Measurements from ENCODE around the gene PRICKLE2.

DNA sequence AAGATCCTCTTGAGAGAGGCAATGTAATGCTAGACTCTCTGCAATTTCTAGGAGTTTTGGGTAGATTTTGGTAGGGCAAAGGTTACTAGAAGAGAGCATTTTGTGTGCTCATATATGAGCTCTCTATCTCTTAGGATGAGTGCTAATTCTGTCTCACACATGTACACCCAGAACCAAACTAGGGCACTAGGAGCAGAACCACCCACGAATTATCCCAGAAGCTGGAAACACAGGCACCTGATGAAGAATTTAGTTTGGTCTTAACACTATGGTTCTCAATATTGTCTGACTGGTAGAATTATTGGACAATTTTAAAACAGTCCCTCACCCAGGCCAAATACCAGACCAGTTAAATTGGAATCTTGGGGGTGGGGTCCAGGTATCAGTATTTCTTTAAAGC, 94.8 kb downstream of the PRICKLE2 start:
- TF ChIP-seq, protein P1, sequence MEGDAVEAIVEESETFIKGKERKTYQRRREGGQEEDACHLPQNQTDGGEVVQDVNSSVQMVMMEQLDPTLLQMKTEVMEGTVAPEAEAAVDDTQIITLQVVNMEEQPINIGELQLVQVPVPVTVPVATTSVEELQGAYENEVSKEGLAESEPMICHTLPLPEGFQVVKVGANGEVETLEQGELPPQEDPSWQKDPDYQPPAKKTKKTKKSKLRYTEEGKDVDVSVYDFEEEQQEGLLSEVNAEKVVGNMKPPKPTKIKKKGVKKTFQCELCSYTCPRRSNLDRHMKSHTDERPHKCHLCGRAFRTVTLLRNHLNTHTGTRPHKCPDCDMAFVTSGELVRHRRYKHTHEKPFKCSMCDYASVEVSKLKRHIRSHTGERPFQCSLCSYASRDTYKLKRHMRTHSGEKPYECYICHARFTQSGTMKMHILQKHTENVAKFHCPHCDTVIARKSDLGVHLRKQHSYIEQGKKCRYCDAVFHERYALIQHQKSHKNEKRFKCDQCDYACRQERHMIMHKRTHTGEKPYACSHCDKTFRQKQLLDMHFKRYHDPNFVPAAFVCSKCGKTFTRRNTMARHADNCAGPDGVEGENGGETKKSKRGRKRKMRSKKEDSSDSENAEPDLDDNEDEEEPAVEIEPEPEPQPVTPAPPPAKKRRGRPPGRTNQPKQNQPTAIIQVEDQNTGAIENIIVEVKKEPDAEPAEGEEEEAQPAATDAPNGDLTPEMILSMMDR (IDR thresholded peaks at IDR 0.05): no peak
- TF ChIP-seq POLR2A (IDR thresholded peaks at IDR 0.05): no peak

All from body of pancreas (tissue), 4 donors.